Activated effector memory CD4-positive, alpha-beta T cell treated with Interleukin-2 at 50 U/mL for 16 hours (primary cell): ENCODE results near the gene NAGS.
"Not testable (repeated sequence)": the region's sequence is repeated elsewhere in the genome, so short reads cannot be mapped to it uniquely, and the experiment has no call there.

Experiments used
- DNase-seq: peaks from one replicate; pipeline ENCODE4 v3.0.0-alpha.2; 2020

NAGS gene

DNA sequence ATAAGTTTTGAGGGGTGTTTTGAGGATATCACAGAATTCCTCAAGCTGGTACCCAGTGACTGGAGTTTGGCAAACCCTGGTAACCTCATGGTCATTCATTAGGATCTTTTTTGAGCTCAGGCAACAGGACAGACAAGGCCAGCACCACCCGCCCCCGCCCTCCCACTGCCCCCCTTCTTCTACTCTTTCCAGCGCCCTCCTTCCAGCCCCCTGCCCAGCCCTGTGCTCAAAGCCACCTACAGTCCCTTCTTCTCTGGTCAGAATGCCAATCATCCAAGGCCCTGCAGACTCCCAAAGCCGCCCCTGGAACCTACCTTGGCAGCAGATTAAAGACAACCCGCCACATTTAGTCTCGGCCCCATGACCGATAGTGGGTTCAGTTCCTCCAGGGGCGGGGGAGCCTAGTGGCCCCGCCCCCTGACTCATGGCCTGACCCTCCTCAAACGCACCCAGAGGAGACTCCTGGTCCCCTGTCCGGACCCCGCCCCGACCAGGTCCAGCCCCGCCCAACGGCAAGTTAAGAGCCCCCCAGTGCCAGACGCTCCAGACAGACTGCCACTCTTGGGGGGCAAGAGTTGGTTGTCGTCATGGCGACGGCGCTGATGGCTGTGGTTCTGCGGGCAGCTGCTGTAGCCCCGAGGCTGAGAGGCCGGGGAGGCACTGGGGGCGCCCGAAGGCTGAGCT is at the start of gene NAGS:
TSS of gene NAGS (plus strand) at position 546 of the 684 bp plus-strand sequence. CDS start at position 588, 42 bp downstream.
- no peak for DNase-seq

DNA sequence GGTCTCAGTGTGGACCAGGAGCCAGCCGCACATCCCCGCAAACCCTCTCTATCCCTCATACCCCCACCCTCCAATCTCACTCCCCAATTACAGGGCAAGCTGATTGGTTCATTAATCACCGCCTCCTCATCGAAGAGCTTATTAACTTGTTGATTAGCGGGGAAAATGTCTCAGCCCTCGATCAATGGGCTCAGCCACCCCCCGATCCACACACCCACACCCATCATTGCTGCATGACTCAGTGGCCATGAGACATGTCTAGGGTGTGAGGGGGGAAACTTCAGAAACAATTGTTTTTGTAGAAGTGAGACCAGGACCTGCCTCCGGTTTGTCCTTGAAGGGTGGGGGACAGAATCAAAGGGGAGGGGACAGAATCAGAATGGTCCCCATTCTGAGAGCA is 48.2 kb upstream of the NAGS start:
- DNase-seq = no peak

DNA sequence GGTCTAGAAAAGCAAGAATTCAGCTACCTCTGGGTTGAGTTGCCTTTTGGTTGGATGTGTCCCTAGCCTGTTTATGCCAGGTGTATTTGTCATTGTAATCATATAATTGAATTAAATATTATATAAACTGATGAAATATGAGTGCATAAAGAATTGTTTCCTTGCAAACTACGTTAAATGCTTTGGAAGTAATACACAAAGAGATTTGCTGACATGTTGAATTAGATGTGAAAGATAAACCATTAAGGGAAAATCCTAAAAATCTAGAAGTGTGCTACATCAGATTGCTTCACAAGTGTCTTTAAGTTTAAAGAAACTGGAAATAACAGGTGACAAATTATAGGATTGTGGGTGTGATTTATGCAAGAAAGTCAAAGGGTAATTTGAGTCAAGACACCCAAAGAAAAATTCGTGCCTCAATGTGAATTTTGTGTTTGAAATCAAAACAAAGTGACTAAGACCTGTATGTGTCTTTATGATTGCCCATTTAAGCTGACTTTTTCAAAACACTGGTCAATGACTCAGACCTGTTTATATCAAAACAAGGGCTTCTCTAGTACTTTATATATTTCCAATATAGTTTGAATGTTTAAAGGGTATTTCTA is 45.6 kb upstream of the NAGS start:
- no peak for DNase-seq

GRCh38 chr17:43961292-43961691 is 43.1 kb upstream of the NAGS start:
- DNase-seq = not testable (repeated sequence)

- DNase-seq = no peak
Observed at GRCh38 chr17:43961954-43962353, 42.5 kb upstream of the NAGS start.

DNA sequence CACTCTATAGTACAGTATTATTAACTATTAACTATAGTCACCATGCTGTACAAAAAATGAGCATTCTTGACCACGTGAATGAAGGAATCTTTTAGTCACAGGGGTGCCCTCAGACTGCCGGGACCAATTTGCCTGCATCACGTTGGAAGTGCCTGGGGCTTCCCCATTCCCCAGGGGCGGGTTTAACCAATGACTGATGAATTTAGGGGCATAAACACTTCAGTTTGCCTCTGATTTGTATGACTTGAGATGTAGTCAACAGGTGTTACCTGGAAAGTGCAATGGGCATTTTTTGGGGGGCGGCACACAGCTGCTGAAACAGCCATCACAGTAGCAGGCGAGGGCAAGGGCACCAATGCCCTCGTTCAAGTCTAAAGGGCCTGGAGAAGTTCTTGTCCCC is 41.9 kb upstream of the NAGS start:
- DNase-seq = no peak

DNA sequence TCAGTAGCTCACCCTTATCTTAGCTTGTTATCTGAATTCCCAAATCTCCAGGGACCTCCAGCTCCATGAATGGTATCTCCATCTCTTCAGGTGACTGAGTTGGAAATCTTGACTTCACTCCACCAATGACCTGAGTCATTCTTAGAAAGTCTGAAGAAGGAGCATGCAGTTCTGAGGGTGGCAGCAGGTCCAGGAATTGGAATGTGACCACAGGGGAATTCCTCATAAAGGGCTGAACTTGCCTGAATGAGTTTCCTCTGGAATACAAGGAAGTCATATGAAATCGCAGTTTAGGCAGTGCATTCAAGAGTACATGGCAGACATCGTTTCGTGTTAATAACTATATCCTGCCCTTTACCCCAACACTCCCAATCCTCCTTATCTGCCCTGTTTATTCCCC is 38.1 kb upstream of the NAGS start:
- no peak for DNase-seq

- no peak for DNase-seq
Observed at GRCh38 chr17:43967251-43967875, 37.1 kb upstream of the NAGS start.

DNA sequence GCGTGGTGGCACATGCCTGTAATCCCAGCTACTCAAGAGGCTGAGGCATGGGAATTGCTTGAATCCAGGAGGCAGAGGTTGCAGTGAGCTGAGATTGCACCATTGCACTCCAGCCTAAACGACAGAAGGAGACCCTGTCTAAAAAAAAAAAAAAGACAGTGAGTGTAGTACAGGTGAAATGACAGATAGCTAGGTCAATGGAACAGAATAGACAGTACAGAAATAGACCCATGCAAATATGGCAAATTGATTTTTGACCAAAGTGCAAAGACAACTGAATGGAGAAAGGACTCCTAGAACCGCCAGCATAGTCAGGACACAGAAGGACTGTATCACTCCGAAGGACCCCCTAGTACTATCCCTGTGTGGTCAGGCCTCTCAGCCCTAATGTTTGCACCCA is 34.1 kb upstream of the NAGS start:
- no peak for DNase-seq

- DNase-seq = not testable (repeated sequence)
Observed at GRCh38 chr17:43971436-43971835, 33.0 kb upstream of the NAGS start.

DNA sequence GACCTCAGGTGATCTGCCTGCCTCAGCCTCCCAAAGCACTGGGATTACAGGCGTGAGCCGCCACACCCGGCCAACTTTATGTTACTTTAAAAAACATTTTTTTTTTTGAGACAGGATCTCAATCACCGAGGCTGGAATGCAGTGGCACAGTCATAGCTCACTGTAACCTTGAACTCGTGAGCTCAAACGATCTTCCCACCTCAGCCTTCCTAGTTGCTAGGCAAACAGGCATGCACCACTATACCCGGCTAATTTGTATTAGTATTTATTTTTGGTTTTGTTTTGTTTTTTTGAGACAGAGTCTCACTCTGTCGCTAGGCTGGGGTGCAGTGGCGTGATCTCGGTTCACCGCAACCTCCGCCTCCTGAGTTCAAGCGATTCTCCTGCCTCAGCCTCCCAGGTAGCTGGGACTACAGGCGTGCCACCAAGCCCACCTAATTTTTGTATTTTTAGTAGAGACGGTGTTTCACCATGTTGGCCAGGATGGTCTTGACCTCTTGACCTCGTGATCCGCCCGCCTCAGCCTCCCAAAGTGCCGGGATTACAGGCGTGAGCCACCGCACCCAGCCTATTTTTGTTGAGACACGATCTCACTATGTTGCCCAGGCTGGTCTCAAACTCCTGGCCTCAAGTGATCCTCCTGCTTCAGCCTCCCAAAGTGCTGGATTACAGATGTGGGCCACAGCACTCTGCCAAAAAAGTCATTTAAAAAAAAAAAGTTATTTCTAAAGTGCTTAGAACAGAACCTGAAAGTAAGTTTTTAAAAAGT is 31.8 kb upstream of the NAGS start:
- not testable (repeated sequence) for DNase-seq

DNA sequence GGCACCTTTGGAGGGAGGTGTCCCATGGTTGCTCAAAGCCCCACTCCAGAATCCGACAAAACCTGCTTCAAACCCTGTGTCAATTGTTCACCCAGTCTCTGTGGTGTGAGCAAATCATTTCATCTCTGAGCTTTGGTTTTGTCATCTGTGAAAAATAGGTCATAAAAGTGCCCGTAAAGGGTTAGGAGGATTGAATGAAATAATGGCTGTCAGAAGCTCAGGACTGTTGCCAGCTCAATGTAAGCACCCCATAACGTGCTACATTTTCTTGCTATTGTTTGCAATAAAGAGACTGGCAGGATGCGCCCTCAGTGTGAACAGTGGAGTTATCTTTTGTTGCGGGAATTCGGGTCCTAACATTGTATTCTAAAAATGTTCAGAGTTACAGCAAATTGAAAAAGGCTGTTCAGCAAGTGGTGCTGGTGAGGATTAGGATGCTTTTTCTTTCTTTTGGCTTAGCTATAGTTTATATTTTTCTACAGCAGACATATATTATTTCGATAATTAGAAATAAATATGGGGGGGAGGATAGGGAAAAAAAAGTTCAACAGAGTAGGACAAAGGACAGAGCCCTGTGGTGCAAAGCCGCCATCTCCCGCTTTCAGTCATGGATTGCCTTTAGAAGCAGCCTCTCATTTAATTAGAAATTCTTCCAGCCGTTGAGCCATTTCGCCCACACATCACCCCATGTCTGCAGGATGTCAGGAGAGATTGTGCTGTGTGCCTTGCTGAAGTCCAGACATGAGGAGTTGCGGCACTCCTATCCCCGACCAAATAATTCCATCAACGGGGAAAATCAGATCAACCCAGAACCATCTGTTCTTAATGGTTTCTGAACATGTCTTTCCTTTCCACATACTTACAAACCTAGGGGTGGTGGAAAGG is 29.8 kb upstream of the NAGS start:
- no peak for DNase-seq

DNA sequence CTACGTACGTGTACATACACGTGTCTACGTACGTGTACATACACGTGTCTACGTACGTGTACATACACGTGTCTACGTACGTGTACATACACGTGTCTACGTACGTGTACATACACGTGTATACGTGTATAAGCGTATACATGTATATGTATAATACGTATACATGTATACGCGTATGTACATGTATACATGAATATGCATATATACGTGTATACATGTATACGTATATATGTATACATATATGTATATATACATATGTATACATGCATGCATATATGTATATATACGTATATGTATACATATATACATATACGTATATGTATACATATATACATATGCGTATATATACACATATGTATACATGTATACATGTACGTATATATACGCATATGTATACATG is 28.5 kb upstream of the NAGS start:
- DNase-seq = no peak

GRCh38 chr17:43976963-43977837 is 27.2 kb upstream of the NAGS start:
- DNase-seq = no peak

DNA sequence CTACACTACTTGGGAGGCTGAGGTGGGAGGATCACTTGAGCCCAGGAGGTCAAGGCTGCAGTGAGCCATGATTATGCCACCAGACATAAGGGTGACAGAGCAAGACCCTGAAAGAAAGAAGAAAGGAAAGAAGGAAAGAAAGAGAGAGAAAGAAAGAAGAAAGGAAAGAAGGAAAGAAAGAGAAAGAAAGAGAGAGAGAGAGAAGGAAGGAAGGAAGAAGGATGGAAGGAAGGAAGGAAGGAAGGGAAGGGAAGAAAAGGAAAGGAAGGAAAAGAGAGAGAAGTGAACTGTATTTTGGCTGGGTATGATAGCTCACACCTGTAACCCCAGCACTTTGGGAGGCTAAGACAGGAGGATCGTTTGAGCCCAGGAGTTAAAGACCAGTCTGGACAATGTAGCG is 26.3 kb upstream of the NAGS start:
- DNase-seq = no peak

DNA sequence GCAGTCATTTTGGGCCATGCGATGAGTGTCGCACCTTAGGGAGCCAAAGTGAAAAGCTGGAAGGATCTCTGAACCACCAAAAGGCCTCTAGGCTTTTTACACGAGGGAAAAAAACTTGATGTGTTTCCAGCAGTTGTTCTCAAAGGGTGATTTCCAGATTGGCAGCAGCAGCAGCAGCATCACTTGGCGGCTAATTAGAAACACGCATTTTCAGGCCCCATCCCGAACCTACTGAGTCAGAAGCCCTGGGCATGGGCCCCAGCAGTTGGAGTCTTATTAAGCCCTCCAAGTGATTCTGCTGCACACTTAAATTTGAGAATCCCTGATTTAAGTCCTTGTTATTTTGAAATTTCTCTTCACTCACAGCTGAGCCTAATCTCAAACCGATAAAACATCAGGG is 25.4 kb upstream of the NAGS start:
- DNase-seq = no peak

DNA sequence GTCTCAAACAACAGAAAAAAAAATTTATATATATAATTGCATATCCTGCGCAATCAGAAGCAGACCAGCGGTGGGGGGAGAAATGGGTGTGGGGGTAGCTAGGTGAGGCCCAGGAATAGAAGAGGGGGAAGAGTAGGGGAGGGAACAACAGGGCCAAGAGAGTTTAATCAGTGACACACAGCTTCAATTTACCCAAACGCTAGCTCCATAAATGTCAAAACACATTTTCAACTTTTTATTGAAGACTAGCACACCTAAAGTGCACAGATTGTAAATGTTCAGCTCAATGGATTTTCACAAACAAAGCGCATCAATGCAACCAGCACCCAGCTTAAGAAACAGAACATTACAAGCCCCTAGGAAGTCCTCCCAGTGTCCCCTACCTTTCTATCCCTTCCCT is 24.8 kb upstream of the NAGS start:
- DNase-seq = no peak

GRCh38 chr17:43982171-43982570 is 22.3 kb upstream of the NAGS start:
- no peak for DNase-seq

DNA sequence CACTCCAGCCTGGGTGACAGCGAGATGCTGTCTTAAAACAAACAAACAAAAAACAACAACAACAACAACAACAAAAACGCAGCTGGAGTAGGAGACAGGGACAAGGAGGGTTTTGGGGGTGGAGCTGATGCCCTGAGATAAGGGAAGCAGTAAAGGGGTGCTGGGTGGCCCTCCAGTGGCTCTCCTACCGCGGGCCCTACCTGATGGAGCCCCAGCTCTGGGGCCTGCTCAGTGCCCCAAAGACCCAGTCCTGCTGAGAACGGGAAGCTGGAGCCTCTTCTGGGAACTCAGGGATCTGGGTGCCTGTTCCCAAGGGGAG is 21.3 kb upstream of the NAGS start:
- DNase-seq = no peak

- no peak for DNase-seq
Observed at GRCh38 chr17:43983515-43984411, 20.7 kb upstream of the NAGS start.

DNA sequence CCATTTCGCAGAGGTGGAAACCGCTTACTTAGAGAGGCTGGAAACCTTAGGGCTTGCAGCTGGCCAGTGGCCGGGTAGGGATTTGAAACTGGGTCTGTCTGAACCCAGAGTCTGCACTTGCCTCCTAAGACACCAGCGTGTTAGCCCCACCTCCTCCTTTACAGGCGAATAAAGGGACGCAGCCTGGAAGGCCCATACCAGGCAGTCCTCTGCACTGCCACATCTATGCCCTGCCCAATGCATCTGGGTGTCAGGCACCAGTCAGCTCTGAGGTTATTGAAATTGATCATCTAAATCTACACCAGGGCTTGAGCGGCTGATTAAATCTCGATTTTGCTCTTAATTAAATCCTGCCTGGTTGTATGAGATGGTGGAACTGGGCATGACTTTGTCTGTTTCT is 19.9 kb upstream of the NAGS start:
- DNase-seq = no peak
